Epithelial cell of umbilical artery (primary cell): Measurements from ENCODE around the gene FOXN3. TPM values are rescaled to one million over a fixed set of nuclear protein-coding genes. Genes with fewer than 3 reads are reported as not detected.

Source experiments
- total RNA-seq: library from RNA; depleted of rRNA; stranded (reverse); fragments of >200 nt; gene quantifications from 2 replicates; pipeline ENCODE4 v1.2.3, GENCODE V29; 2014

Gene FOXN3, protein sequence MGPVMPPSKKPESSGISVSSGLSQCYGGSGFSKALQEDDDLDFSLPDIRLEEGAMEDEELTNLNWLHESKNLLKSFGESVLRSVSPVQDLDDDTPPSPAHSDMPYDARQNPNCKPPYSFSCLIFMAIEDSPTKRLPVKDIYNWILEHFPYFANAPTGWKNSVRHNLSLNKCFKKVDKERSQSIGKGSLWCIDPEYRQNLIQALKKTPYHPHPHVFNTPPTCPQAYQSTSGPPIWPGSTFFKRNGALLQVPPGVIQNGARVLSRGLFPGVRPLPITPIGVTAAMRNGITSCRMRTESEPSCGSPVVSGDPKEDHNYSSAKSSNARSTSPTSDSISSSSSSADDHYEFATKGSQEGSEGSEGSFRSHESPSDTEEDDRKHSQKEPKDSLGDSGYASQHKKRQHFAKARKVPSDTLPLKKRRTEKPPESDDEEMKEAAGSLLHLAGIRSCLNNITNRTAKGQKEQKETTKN
- 6.8 and 12.9 TPM in 2 replicates for total RNA-seq

DNA sequence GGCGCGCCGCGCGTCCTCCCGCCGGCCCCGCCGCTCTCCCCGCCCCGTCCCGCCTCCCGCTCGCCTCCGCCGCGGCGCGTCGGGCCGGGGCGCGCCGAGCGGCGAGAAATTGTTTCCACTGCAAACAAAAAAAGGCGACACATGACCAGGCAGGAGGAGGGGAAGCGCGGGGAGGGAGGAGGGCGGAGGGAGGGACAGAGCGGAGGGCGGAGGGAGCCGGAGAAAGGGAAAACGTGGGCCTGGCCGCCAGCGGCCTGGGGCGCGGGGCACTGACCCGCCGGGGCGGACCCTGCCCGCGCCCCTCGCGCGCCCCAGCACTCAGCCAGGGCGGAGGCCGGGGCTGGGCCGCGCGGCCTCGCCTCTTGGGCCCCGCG lies at the start of gene FOXN3:
Gene FOXN3 (minus strand): TSS at position 143 of the 374 bp plus-strand sequence. CDS start 4,757 bp downstream, outside the sequence.

